Mesodermal cell (in vitro differentiated cells): ENCODE data around the gene CGNL1.

Experiments used
- H3K27ac ChIP-seq: 2 replicates; pipeline ENCODE4 v1.7.0; 2013; ENCODE audit warnings: mild to moderate bottlenecking, low read depth, low read length, moderate library complexity; ENCODE audit not compliant: severe bottlenecking
- H3K36me3 ChIP-seq: 2 replicates; pipeline ENCODE4 v1.7.1; 2013; ENCODE audit warnings: mild to moderate bottlenecking, low read length, moderate library complexity; ENCODE audit not compliant: control insufficient read depth, insufficient read depth
- H3K4me1 ChIP-seq: one replicate; pipeline ENCODE4 v1.7.1; 2013; ENCODE audit warnings: mild to moderate bottlenecking, low read length; ENCODE audit not compliant: insufficient read depth, control insufficient read depth, poor library complexity, severe bottlenecking
- H3K4me3 ChIP-seq: 2 replicates; pipeline ENCODE4 v1.7.0; 2013; ENCODE audit warnings: low read length, control low read depth, mild to moderate bottlenecking; ENCODE audit not compliant: insufficient read depth, poor library complexity, severe bottlenecking; ENCODE audit errors: extremely low read depth
- H3K9me3 ChIP-seq: 2 replicates; pipeline ENCODE4 v1.7.1; 2013; ENCODE audit warnings: mild to moderate bottlenecking, low read length, moderate library complexity; ENCODE audit not compliant: control insufficient read depth
- WGBS, 2 experiments: methylation state at CpG; one replicate each; pipeline ENCODE4 v1.1.5; 2013; ENCODE audit warnings: missing lambda C conversion rate in 2 of 2; ENCODE audit not compliant: insufficient coverage in 2 of 2; 5-methylcytosine and 5-hydroxymethylcytosine counted together

The CGNL1 gene

GRCh38 chr15:57548835-57549234, 172.5 kb downstream of the CGNL1 start:
- no peak overlapping the region for H3K4me3 ChIP-seq
- peaks cover 51% of the 10 kb centered on the region for H3K4me1 ChIP-seq
- peak overlapping the region; percentile 36 for H3K27ac ChIP-seq
- H3K36me3 ChIP-seq, result peaks cover 74% of the 10 kb centered on the region
- no peaks in the 10 kb centered on the region for H3K9me3 ChIP-seq
- 90 to 95% methylated on average over 5 of the region's 5 CpGs for WGBS, 2 experiments

- Histone ChIP-seq H3K4me1 (peaks cover 62% of the 10 kb centered on the region), H3K36me3 (peaks cover 63% of the 10 kb centered on the region), H3K9me3 (no peaks in the 10 kb centered on the region), H3K27ac (no peak overlapping the region), H3K4me3 (no peak overlapping the region)
- WGBS, 2 experiments, result 0% methylated on average over 1 of the region's 6 CpGs; no CpG with 5 or more reads in 1 of the 2 experiments
Observed at GRCh38 chr15:57549935-57550334, 173.6 kb downstream of the CGNL1 start.

GRCh38 chr15:57550640-57551039, 174.3 kb downstream of the CGNL1 start:
- no peak overlapping the region for H3K4me3 ChIP-seq
- peak overlapping the region; percentile 94 for H3K27ac ChIP-seq
- peaks cover 69% of the 10 kb centered on the region for H3K4me1 ChIP-seq
- no peaks in the 10 kb centered on the region for H3K9me3 ChIP-seq
- 94 to 100% methylated on average over 2 to 4 of the region's 4 CpGs for WGBS, 2 experiments
- H3K36me3 ChIP-seq, result peaks cover 56% of the 10 kb centered on the region

GRCh38 chr15:57551715-57552677, 175.7 kb downstream of the CGNL1 start:
- 69 to 82% methylated on average over 8 to 10 of the region's 16 CpGs for WGBS, 2 experiments
- H3K4me1 ChIP-seq, result peaks cover 72% of the 10 kb centered on the region

GRCh38 chr15:57552678-57553334, 176.5 kb downstream of the CGNL1 start:
- 95 to 98% methylated on average over 5 to 7 of the region's 8 CpGs for WGBS, 2 experiments
- Histone ChIP-seq H3K9me3 (no peaks in the 10 kb centered on the region), H3K4me1 (peaks cover 72% of the 10 kb centered on the region), H3K36me3 (peaks cover 35% of the 10 kb centered on the region), H3K27ac (peak overlapping the region; percentile 94), H3K4me3 (no peak overlapping the region)

More at GRCh38 chr15:57551715-57552677, 175.7 kb downstream of the CGNL1 start:
- peaks cover 43% of the 10 kb centered on the region for H3K36me3 ChIP-seq
- H3K4me3 ChIP-seq, result no peak overlapping the region
- no peaks in the 10 kb centered on the region for H3K9me3 ChIP-seq
- peak overlapping the region; percentile 94 for H3K27ac ChIP-seq

DNA sequence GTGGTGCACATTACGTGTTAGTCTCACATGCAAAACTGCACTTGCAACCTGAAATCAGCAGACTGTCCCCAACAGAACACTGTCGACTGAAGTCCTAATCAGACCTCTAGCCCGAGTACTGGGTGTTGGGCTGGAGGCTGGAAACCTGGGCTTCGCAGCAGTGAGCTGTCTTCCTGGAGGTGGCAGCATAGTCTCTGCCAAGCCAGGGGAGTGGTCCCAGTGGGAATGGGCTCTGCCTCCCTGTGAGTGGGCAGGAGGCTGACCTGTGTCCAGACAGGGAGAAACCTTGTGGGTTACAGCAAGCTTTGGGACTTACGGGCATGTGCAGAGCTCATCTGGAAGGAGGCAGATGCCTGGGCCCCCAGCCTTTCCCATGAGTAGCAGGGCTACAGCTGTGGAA, 177.2 kb downstream of the CGNL1 start:
- H3K4me3 ChIP-seq, result no peak overlapping the region
- peak overlapping the region; percentile 84 for H3K27ac ChIP-seq
- H3K9me3 ChIP-seq, result no peaks in the 10 kb centered on the region
- H3K4me1 ChIP-seq, result peaks cover 68% of the 10 kb centered on the region
- 79 to 88% methylated on average over 5 of the region's 5 CpGs for WGBS, 2 experiments
- peaks cover 29% of the 10 kb centered on the region for H3K36me3 ChIP-seq

DNA sequence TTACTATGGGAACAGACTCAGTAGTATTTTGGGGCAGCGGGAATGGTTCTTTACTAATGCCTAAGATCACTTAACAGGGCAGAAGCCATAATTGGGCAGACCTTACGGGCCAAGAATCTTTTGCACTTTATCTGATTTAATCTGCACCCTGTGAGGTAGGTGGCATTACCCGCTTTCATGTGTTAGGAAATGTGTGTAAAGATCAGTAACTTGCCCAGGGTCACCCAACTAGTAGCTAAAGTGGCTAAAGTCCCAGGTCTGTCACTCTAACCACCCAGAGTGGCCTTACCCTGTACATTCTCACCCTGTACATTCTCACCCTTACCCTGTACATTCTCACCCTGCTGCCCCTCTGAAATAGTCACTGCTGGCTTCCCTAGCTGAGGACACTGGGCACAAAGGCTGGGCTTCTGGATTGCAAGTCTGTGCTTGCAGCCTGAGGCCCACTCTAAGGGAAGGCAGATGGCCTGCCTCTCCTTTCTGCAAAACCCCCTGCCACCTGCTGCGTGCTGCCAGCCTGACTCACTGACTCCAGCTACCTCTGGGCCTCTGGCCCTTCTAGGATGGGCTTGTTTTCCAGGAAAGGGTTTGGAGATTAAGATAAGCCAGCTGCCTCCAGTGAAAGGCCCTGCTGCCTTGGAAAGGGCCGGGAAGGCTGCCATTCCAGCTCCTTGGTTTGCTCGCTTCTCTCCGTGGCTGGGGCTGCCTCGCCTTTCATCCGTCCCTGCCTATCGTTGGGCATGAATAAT, 177.9 kb downstream of the CGNL1 start:
- 60 to 63% methylated on average over 8 to 9 of the region's 10 CpGs for WGBS, 2 experiments
- peaks cover 61% of the 10 kb centered on the region for H3K4me1 ChIP-seq
- H3K27ac ChIP-seq, result peak overlapping the region; percentile 84
- no peaks in the 10 kb centered on the region for H3K9me3 ChIP-seq
- peaks cover 22% of the 10 kb centered on the region for H3K36me3 ChIP-seq
- H3K4me3 ChIP-seq, result no peak overlapping the region

GRCh38 chr15:57554812-57555179, 178.5 kb downstream of the CGNL1 start:
- Histone ChIP-seq H3K36me3 (peaks cover 16% of the 10 kb centered on the region), H3K27ac (peak overlapping the region; percentile 84), H3K9me3 (no peaks in the 10 kb centered on the region), H3K4me3 (no peak overlapping the region), H3K4me1 (peaks cover 57% of the 10 kb centered on the region)
- WGBS, 2 experiments, result 82 to 90% methylated on average over 3 of the region's 4 CpGs

DNA sequence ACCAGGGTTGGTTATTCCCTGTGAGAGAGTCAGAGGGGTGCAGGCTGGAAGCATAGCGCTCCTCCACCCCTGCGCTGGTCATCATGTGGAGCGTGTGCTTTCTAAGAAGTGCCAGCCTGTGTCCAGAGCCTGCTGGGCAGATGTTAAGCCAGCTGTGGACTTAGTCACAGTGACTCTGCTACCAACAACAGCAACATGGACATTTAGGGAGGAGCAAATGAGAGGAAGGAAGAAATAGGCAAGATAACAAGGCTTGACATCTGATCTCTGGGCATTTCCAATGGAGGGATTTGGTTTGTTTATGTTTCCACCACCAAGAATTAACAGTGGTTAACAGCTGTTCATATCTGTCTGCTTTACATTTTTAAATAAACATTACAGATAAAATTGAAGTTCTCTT, 179.0 kb downstream of the CGNL1 start:
- WGBS, 2 experiments, result 87 to 100% methylated on average over 3 of the region's 3 CpGs
- Histone ChIP-seq H3K9me3 (no peaks in the 10 kb centered on the region), H3K4me1 (peaks cover 55% of the 10 kb centered on the region), H3K4me3 (no peak overlapping the region), H3K36me3 (peaks cover 12% of the 10 kb centered on the region), H3K27ac (peak overlapping the region; percentile 84)

DNA sequence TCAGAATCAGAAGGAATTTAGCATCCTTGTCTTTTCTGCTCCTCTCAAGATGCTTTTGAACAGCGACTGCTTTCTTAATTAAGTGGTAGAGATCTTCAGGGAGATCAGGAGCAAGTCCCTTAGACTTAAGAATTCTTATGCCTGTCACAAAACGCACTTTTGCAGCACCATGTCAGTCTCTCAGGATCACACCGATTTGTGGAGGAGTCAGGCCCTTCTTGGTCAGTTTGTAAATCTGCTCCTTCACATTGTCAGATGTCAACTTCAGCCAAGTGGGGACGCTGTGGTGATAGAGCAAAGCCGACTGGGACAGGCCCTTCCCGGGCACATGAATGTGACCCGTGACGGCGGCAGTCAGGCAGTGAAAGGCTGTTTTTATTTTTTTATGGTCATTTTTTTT, 179.7 kb downstream of the CGNL1 start:
- Histone ChIP-seq H3K27ac (no peak overlapping the region), H3K36me3 (peaks cover 5% of the 10 kb centered on the region), H3K4me1 (peaks cover 48% of the 10 kb centered on the region), H3K9me3 (no peaks in the 10 kb centered on the region), H3K4me3 (no peak overlapping the region)
- 82 to 85% methylated on average over 8 to 9 of the region's 9 CpGs for WGBS, 2 experiments
